NOMO-1 (cell line): ENCODE results near the gene EDEM3.
"Not testable (repeated sequence)": the region's sequence is repeated elsewhere in the genome, so short reads cannot be mapped to it uniquely, and the experiment has no call there.

ENCODE experiments used
- DNase-seq, 2 experiments: peaks; one replicate each; lab custom pipeline; 2025; ENCODE audit not compliant: unreplicated experiment in 2 of 2; lab: John Stamatoyannopoulos, UW

The EDEM3 gene

GRCh38 chr1:184769241-184769640 lies 14.6 kb upstream of the EDEM3 start:
- no peak for DNase-seq

- DNase-seq: no peak
Observed at GRCh38 chr1:184768467-184768866, 13.8 kb upstream of the EDEM3 start.

- no peak for DNase-seq
Observed at GRCh38 chr1:184767591-184767990, 12.9 kb upstream of the EDEM3 start.

GRCh38 chr1:184764483-184764882 lies 9.8 kb upstream of the EDEM3 start:
- DNase-seq: no peak

GRCh38 chr1:184763520-184763919 lies 8.9 kb upstream of the EDEM3 start:
- not testable (repeated sequence) for DNase-seq

GRCh38 chr1:184761969-184762485 lies 7.4 kb upstream of the EDEM3 start:
- no peak for DNase-seq

- DNase-seq: no peak
Observed at GRCh38 chr1:184759651-184760050, 5.0 kb upstream of the EDEM3 start.

- no peak for DNase-seq
Observed at GRCh38 chr1:184759112-184759511, 4.5 kb upstream of the EDEM3 start.

- DNase-seq: no peak
Observed at GRCh38 chr1:184757891-184758290, 3.2 kb upstream of the EDEM3 start.

GRCh38 chr1:184757406-184757805 lies 2.7 kb upstream of the EDEM3 start:
- DNase-seq: no peak

GRCh38 chr1:184755226-184756065 lies 788 bp upstream of the EDEM3 start:
- DNase-seq: peak in 1 of 2 experiments; percentile 36

GRCh38 chr1:184753608-184754475 lies 816 bp downstream of the EDEM3 start:
- DNase-seq: peak; percentile 52 to 67

GRCh38 chr1:184753117-184753516 lies 1.5 kb downstream of the EDEM3 start:
- DNase-seq: no peak

- peak; percentile 44 to 77 for DNase-seq
Observed at GRCh38 chr1:184752656-184753055, 2.0 kb downstream of the EDEM3 start.

- DNase-seq: no peak
Observed at GRCh38 chr1:184748740-184749139, 5.9 kb downstream of the EDEM3 start.

- peak; percentile 6 to 81 for DNase-seq
Observed at GRCh38 chr1:184747089-184747955, 7.3 kb downstream of the EDEM3 start.

GRCh38 chr1:184745929-184746638 lies 8.6 kb downstream of the EDEM3 start:
- no peak for DNase-seq

- no peak for DNase-seq
Observed at GRCh38 chr1:184745110-184745509, 9.5 kb downstream of the EDEM3 start.

GRCh38 chr1:184743062-184743756 lies 11.4 kb downstream of the EDEM3 start:
- no peak for DNase-seq
